ENCODE results near the gene DHRS7. TPM values are rescaled to one million over a fixed set of nuclear protein-coding genes. Genes with fewer than 3 reads are reported as not detected.

DHRS7 gene
- total RNA-seq, 4 donors from 2014 or later, result 18.2 to 1,170 (median 337) TPM

GRCh38 chr14:60154671-60155070, 10.5 kb downstream of the DHRS7 start:
- peaks cover 0 to 9% (median 2%) of the 10 kb centered on the region in 4 donors for H3K4me1 ChIP-seq
- no peak overlapping the region for H3K4me3 ChIP-seq
- no peak for DNase-seq
- no peaks in the 10 kb centered on the region for H3K27me3 ChIP-seq
- H3K27ac ChIP-seq, result no peak overlapping the region
- peaks cover 0 to 51% (median 0%) of the 10 kb centered on the region in 3 donors for H3K36me3 ChIP-seq
- TF ChIP-seq CTCF (IDR thresholded peaks at IDR 0.05), result no peak
- no peak for TF ChIP-seq POLR2A (IDR thresholded peaks at IDR 0.05)
- no peaks in the 10 kb centered on the region for H3K9me3 ChIP-seq

DNA sequence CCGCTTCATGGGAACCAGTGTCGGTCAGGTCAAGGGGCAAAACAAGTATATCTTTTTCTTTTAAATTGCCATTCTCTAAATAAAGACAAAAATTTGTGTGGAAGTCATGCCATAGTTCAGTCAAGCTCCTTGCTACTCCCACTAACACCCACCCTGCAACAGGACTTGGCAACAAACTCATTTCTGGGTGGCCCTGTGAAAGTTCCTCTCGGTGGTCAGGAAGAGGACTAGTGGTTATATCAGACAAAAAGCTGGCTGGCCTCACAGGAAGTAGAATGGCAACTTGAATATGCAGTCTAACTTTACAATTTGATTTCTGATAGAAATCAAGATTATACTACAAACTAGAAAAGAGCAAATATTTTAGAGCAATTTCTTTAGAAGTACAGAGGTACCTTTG, 11.2 kb downstream of the DHRS7 start:
- Histone ChIP-seq H3K9me3 (no peaks in the 10 kb centered on the region), H3K27me3 (no peaks in the 10 kb centered on the region), H3K4me1 (peaks cover 0 to 9% (median 1%) of the 10 kb centered on the region in 4 donors), H3K27ac (peak overlapping the region in 1 of 4 donors; percentile 14), H3K36me3 (peaks cover 0 to 56% (median 0%) of the 10 kb centered on the region in 3 donors), H3K4me3 (no peak overlapping the region)
- no peak for DNase-seq
- TF ChIP-seq CTCF (IDR thresholded peaks at IDR 0.05), result no peak
- no peak for TF ChIP-seq POLR2A (IDR thresholded peaks at IDR 0.05)

DNA sequence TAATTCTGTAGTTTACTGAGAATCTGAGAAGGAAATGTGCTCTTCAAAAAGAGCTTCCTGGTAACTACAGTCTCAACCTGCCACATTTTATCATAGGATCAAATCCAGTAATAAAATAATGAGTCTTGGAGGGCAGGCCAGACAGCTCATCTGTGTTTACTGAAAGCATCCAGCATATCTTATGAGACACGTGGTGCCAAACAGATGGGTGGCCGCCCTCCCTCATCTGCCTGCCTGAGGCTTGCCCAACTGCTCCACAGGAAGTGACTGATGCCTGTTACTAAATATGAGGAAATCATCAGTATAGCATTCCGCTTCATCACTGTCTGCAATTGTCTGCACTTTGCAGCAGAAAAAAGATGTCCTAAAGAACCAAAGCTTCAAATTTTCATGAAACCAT, 13.5 kb downstream of the DHRS7 start:
- peaks cover 0 to 77% (median 0%) of the 10 kb centered on the region in 3 donors for H3K36me3 ChIP-seq
- H3K27me3 ChIP-seq, result no peaks in the 10 kb centered on the region
- TF ChIP-seq CTCF (IDR thresholded peaks at IDR 0.05), result no peak
- TF ChIP-seq POLR2A (IDR thresholded peaks at IDR 0.05), result no peak
- H3K27ac ChIP-seq, result peak overlapping the region; percentile 5 to 39 (median 9)
- H3K4me3 ChIP-seq, result no peak overlapping the region
- no peaks in the 10 kb centered on the region for H3K9me3 ChIP-seq
- H3K4me1 ChIP-seq, result peaks cover 0 to 9% (median 1%) of the 10 kb centered on the region in 4 donors
- peak; percentile 65 to 90 (median 79) for DNase-seq

GRCh38 chr14:60134702-60135101, 30.5 kb downstream of the DHRS7 start:
- TF ChIP-seq POLR2A (IDR thresholded peaks at IDR 0.05) (no peak), CTCF (IDR thresholded peaks at IDR 0.05) (no peak)
- no peak for DNase-seq
- Histone ChIP-seq H3K36me3 (no peaks in the 10 kb centered on the region), H3K4me1 (no peaks in the 10 kb centered on the region), H3K9me3 (no peaks in the 10 kb centered on the region), H3K27ac (no peak overlapping the region), H3K4me3 (no peak overlapping the region), H3K27me3 (no peaks in the 10 kb centered on the region)

GRCh38 chr14:60133487-60133886, 31.7 kb downstream of the DHRS7 start:
- H3K4me1 ChIP-seq, result no peaks in the 10 kb centered on the region
- TF ChIP-seq CTCF (IDR thresholded peaks at IDR 0.05) (no peak), POLR2A (IDR thresholded peaks at IDR 0.05) (no peak)
- no peak overlapping the region for H3K4me3 ChIP-seq
- H3K9me3 ChIP-seq, result no peaks in the 10 kb centered on the region
- H3K27ac ChIP-seq, result no peak overlapping the region
- H3K36me3 ChIP-seq, result no peaks in the 10 kb centered on the region
- no peak for DNase-seq
- no peaks in the 10 kb centered on the region for H3K27me3 ChIP-seq

DNA sequence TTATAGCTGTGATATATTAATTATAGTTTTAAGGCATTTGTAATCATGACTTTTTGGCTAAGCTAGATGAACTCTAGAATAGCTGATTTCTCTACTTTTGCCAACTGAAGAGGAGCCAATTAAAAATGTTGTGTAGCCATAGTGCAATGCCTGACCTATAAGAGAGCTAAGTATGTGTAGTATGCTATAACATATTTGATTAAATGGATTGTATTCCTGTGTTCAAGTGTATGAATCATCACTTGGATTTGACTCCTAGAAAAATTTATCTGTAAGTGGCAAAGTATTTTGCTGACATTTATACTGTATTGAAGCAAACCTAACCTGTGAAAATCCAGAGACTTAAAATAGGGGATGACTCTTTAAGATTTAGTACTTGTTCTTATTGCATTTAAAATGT, 39.3 kb downstream of the DHRS7 start:
- Histone ChIP-seq H3K36me3 (peaks cover 0 to 65% (median 0%) of the 10 kb centered on the region in 3 donors), H3K9me3 (no peaks in the 10 kb centered on the region), H3K4me1 (no peaks in the 10 kb centered on the region), H3K4me3 (no peak overlapping the region), H3K27me3 (no peaks in the 10 kb centered on the region), H3K27ac (no peak overlapping the region)
- no peak for TF ChIP-seq CTCF (IDR thresholded peaks at IDR 0.05)
- TF ChIP-seq POLR2A (IDR thresholded peaks at IDR 0.05), result no peak
- no peak for DNase-seq

Measured in Peyer's patch (tissue), 4 donors.